HCT116 (cell line): ENCODE data around the gene PBLD. TPM values are rescaled to one million over a fixed set of nuclear protein-coding genes. Genes with fewer than 3 reads are reported as not detected.

Experiments
- ATAC-seq: fragments of 200-7000 bp; cut with Tn5 transposase; 2 replicates; pipeline ENCODE4 v1.9.1; 2020; ENCODE audit warnings: mild to moderate bottlenecking, moderate library complexity
- BruUV-seq: library from RNA; stranded (reverse); fragments of 400-500 nt; replicated peaks from 2 replicates; lab custom pipeline; 2021; lab: Mats Ljungman, UMichigan
- CTCF ChIA-PET: fragments of 300-600 bp; sonication (Branson Sonifier 250); formaldehyde crosslinking; loops from one replicate; lab custom pipeline; 2021; ENCODE audit warnings: antibody characterized with exemption; lab: Charles Lee
- POLR2A ChIA-PET: fragments of 300-600, 350-600 bp; sonication (Branson Sonifier 250); formaldehyde crosslinking; loops from one replicate; lab custom pipeline; 2021; ENCODE audit warnings: antibody characterized with exemption; lab: Charles Lee
- RAD21 ChIA-PET, 2 experiments: fragments of 300-600 bp; sonication (Branson Sonifier 250); formaldehyde crosslinking; loops; one replicate each; lab custom pipeline; 2023; ENCODE audit warnings: low total read pairs in 2 of 2; ENCODE audit not compliant: uncharacterized antibody in 2 of 2, unreplicated experiment in 2 of 2, low non-redundant PET in 1 of 2; lab: Charles Lee
- DNase-seq: peaks from one replicate; pipeline ENCODE4 v3.0.0-alpha.2; 2010; ENCODE audit warnings: low read depth, low spot score
- H2AFZ ChIP-seq: fragments of 200-600 bp; shearing (Covaris generic), sonication (generic); 2 replicates; pipeline ENCODE4 v1.6.1; 2017; ENCODE audit warnings: low read depth, mixed run types, mixed read lengths, antibody characterized with exemption, low read length; ENCODE audit not compliant: poor library complexity, severe bottlenecking
- H3K27ac ChIP-seq: 2 replicates; pipeline ENCODE4 v1.5.1; 2012; ENCODE audit warnings: low read depth, low read length
- H3K27me3 ChIP-seq: fragments of 200-600 bp; sonication (generic); 2 replicates; pipeline ENCODE4 v1.6.1; 2016; ENCODE audit warnings: mixed run types, low read length, mixed read lengths; ENCODE audit not compliant: insufficient read depth
- H3K36me3 ChIP-seq, 2 experiments: fragments of 200-500 bp in 1 of 2; fragments of 200-600 bp in 1 of 2; sonication (Bioruptor generic) in 1 of 2; sonication (generic) in 1 of 2; 2 replicates each; pipeline versions ENCODE4 v1.5.1 to v1.6.1; 2014 to 2016; ENCODE audit warnings: low read length in 2 of 2, inconsistent platforms in 1 of 2, mixed read lengths in 1 of 2, mixed run types in 1 of 2; ENCODE audit not compliant: insufficient read depth in 2 of 2, control insufficient read depth in 1 of 2
- H3K4me1 ChIP-seq, 2 experiments: fragments of 200-600 bp in 1 of 2; sonication (generic) in 1 of 2; 2 replicates each; pipeline versions ENCODE4 v1.5.1 to v1.6.1; 2012 to 2017; ENCODE audit warnings: low read length in 2 of 2, inconsistent platforms in 1 of 2, mild to moderate bottlenecking in 1 of 2, mixed read lengths in 1 of 2, mixed run types in 1 of 2, moderate library complexity in 1 of 2; ENCODE audit not compliant: insufficient read depth in 2 of 2, control insufficient read depth in 1 of 2
- H3K4me2 ChIP-seq: fragments of 200-600 bp; sonication (generic); 2 replicates; pipeline ENCODE4 v1.6.1; 2017; ENCODE audit warnings: mixed run types, low read length, mixed read lengths
- H3K4me3 ChIP-seq, 2 experiments: fragments of 200-600 bp in 1 of 2; sonication (generic) in 1 of 2; replicated peaks in 1 of 2; 2 replicates each; pipeline ENCODE4 v1.5.1; 2011 to 2016; ENCODE audit warnings: low read length in 2 of 2, control low read depth in 1 of 2, low read depth in 1 of 2, mild to moderate bottlenecking in 1 of 2, mixed read lengths in 1 of 2, mixed run types in 1 of 2
- H3K79me2 ChIP-seq: fragments of 200-600 bp; sonication (generic); 2 replicates; pipeline ENCODE4 v1.6.1; 2017; ENCODE audit warnings: mild to moderate bottlenecking, mixed run types, low read length, moderate library complexity, mixed read lengths; ENCODE audit not compliant: insufficient read depth
- H3K9ac ChIP-seq: fragments of 200-600 bp; sonication (generic); 2 replicates; pipeline ENCODE4 v1.6.1; 2016; ENCODE audit warnings: low read length, mixed read lengths
- H3K9me2 ChIP-seq: fragments of 200-600 bp; sonication (generic), shearing (Covaris generic); 2 replicates; pipeline ENCODE4 v1.6.1; 2017; ENCODE audit warnings: mixed run types, mild to moderate bottlenecking, moderate library complexity; ENCODE audit not compliant: insufficient read depth
- H3K9me3 ChIP-seq, 2 experiments: fragments of 200-500 bp in 1 of 2; fragments of 200-600 bp in 1 of 2; sonication (Bioruptor generic) in 1 of 2; sonication (generic) in 1 of 2; 2 replicates each; pipeline ENCODE4 v1.6.1; 2014 to 2017; ENCODE audit warnings: low read length in 2 of 2, mixed read lengths in 2 of 2, inconsistent platforms in 1 of 2, low read depth in 1 of 2, mild to moderate bottlenecking in 1 of 2, mixed run types in 1 of 2, moderate library complexity in 1 of 2; ENCODE audit not compliant: control insufficient read depth in 1 of 2, insufficient read depth in 1 of 2
- H4K20me1 ChIP-seq: fragments of 200-600 bp; sonication (generic), shearing (Covaris generic); 2 replicates; pipeline ENCODE4 v1.6.1; 2017; ENCODE audit warnings: mixed run types, mild to moderate bottlenecking, moderate library complexity; ENCODE audit not compliant: insufficient read depth
- EZH2phosphoT487 ChIP-seq: fragments of 200-600 bp; IDR thresholded peaks from 2 replicates; pipeline ENCODE4 v1.6.1; 2018; ENCODE audit warnings: antibody characterized with exemption, borderline replicate concordance
- RAD21 ChIP-seq: IDR thresholded peaks from 2 replicates; pipeline ENCODE4 v1.6.1; 2012; ENCODE audit warnings: low read depth, mild to moderate bottlenecking
- SIN3A ChIP-seq: IDR thresholded peaks from 2 replicates; pipeline ENCODE4 v1.6.1; 2012; ENCODE audit warnings: low read depth
- TCF7L2 ChIP-seq: IDR thresholded peaks from 2 replicates; pipeline ENCODE4 v1.7.0; 2011; ENCODE audit warnings: borderline replicate concordance, inconsistent platforms; ENCODE audit not compliant: insufficient read depth, insufficient read length; ENCODE audit errors: extremely low read depth
- intact Hi-C: fragments of 100-400 bp; cut with micrococcal nuclease; formaldehyde crosslinking; loops from 2 replicates; pipeline ENCODE4 v1.10.0; 2022
- total RNA-seq: library from RNA; stranded (reverse); gene quantifications from one replicate; pipeline ENCODE4 v1.2.1, GENCODE V29; 2021; ENCODE audit not compliant: unreplicated experiment
- TF ChIP-seq, protein P1 (sequence below): IDR thresholded peaks from 2 replicates; pipeline ENCODE4 v1.6.1; 2012
- TF ChIP-seq, protein P2 (sequence below): IDR thresholded peaks from 2 replicates; pipeline ENCODE4 v1.6.1; 2012; ENCODE audit warnings: low read depth

The PBLD gene
- total RNA-seq, 1 experiment from 2014 or later = 2.2 TPM

DNA sequence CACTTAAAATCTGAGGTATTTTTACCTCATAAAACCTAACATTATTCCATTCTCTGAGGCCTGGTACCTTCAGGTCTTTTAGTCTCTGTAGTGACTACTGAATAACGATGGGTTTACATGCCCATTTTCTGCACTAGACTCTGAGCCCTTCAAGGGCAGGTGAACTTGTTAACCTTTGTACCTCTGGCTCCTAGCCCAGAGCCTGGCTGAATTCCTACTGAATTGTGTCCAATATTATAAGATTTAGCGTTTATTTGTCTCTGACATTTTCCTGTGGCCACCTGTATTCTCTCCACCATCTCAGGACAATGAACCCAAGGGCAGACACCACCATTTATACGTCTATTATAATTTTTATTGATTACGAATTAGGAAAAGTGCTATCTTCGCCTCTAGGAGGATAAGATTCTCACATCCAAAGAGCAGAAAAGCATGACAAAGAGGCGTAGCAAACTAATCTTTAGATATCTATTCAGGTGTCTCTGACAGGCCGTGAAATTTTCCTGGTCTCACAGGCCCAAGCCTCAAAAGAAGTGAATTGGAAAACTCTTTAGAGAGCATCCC, 28.8 kb downstream of the PBLD start:
- H3K4me2 ChIP-seq = no peak overlapping the region
- ChIA-PET CTCF (interaction anchor here (3.8 to 4.9 kb wide), 2 partner anchors 91 to 448 kb away, joined by 20 to 69 read pairs; no protein-coding TSS in a partner anchor), POLR2A (no interaction called here)
- no TSS peak for BruUV-seq
- no peak for ATAC-seq
- TF ChIP-seq TCF7L2 (no peak), RAD21 (no peak), EZH2phosphoT487 (no peak), SIN3A (no peak)
- TF ChIP-seq, protein P1, sequence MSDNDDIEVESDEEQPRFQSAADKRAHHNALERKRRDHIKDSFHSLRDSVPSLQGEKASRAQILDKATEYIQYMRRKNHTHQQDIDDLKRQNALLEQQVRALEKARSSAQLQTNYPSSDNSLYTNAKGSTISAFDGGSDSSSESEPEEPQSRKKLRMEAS = no peak
- TF ChIP-seq, protein P2, sequence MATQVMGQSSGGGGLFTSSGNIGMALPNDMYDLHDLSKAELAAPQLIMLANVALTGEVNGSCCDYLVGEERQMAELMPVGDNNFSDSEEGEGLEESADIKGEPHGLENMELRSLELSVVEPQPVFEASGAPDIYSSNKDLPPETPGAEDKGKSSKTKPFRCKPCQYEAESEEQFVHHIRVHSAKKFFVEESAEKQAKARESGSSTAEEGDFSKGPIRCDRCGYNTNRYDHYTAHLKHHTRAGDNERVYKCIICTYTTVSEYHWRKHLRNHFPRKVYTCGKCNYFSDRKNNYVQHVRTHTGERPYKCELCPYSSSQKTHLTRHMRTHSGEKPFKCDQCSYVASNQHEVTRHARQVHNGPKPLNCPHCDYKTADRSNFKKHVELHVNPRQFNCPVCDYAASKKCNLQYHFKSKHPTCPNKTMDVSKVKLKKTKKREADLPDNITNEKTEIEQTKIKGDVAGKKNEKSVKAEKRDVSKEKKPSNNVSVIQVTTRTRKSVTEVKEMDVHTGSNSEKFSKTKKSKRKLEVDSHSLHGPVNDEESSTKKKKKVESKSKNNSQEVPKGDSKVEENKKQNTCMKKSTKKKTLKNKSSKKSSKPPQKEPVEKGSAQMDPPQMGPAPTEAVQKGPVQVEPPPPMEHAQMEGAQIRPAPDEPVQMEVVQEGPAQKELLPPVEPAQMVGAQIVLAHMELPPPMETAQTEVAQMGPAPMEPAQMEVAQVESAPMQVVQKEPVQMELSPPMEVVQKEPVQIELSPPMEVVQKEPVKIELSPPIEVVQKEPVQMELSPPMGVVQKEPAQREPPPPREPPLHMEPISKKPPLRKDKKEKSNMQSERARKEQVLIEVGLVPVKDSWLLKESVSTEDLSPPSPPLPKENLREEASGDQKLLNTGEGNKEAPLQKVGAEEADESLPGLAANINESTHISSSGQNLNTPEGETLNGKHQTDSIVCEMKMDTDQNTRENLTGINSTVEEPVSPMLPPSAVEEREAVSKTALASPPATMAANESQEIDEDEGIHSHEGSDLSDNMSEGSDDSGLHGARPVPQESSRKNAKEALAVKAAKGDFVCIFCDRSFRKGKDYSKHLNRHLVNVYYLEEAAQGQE = no peak
- TF ChIP-seq, all 23 proteins: peak for 0
- intact Hi-C loops = loop anchor here (5.0 kb wide), 1 partner anchor 222 kb away; no protein-coding TSS in a partner anchor
- Histone ChIP-seq H3K9me3 (no peaks in the 10 kb centered on the region), H3K27ac (no peak overlapping the region), H3K27me3 (no peaks in the 10 kb centered on the region), H3K4me1 (no peaks in the 10 kb centered on the region), H3K79me2 (no peaks in the 10 kb centered on the region), H3K36me3 (no peaks in the 10 kb centered on the region), H3K9me2 (no peaks in the 10 kb centered on the region), H2AFZ (no peak overlapping the region), H3K9ac (no peak overlapping the region), H4K20me1 (no peaks in the 10 kb centered on the region), H3K4me3 (no peak overlapping the region)
- DNase-seq = no peak
- RAD21 ChIA-PET = no interaction called here
